HFF-Myc (cell line): ENCODE measurements around the gene ANKRD16.
"Not testable (repeated sequence)": the region's sequence is repeated elsewhere in the genome, so short reads cannot be mapped to it uniquely, and the experiment has no call there.

Experiments used
- DNase-seq: peaks from one replicate; pipeline ENCODE4 v3.0.0-alpha.2; 2011; ENCODE audit warnings: low read depth; ENCODE audit errors: extremely low read depth
- H3K4me3 ChIP-seq: replicated peaks from 2 replicates; pipeline ENCODE4 v1.5.1; 2011; ENCODE audit warnings: low read depth, mild to moderate bottlenecking, control low read depth, low read length
- TF ChIP-seq, protein P1 (sequence below): IDR thresholded peaks from 2 replicates; pipeline ENCODE4 v1.5.1; 2012; ENCODE audit warnings: mild to moderate bottlenecking, low read depth, low read length, control low read depth; ENCODE audit errors: missing control alignments

ANKRD16 gene

GRCh38 chr10:5869156-5869555, 20.5 kb downstream of the ANKRD16 start:
- no peak overlapping the region for H3K4me3 ChIP-seq
- no peak for DNase-seq
- TF ChIP-seq, protein P1, sequence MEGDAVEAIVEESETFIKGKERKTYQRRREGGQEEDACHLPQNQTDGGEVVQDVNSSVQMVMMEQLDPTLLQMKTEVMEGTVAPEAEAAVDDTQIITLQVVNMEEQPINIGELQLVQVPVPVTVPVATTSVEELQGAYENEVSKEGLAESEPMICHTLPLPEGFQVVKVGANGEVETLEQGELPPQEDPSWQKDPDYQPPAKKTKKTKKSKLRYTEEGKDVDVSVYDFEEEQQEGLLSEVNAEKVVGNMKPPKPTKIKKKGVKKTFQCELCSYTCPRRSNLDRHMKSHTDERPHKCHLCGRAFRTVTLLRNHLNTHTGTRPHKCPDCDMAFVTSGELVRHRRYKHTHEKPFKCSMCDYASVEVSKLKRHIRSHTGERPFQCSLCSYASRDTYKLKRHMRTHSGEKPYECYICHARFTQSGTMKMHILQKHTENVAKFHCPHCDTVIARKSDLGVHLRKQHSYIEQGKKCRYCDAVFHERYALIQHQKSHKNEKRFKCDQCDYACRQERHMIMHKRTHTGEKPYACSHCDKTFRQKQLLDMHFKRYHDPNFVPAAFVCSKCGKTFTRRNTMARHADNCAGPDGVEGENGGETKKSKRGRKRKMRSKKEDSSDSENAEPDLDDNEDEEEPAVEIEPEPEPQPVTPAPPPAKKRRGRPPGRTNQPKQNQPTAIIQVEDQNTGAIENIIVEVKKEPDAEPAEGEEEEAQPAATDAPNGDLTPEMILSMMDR: no peak

GRCh38 chr10:5868383-5868782, 21.3 kb downstream of the ANKRD16 start:
- not testable (repeated sequence) for DNase-seq, H3K4me3 ChIP-seq

DNA sequence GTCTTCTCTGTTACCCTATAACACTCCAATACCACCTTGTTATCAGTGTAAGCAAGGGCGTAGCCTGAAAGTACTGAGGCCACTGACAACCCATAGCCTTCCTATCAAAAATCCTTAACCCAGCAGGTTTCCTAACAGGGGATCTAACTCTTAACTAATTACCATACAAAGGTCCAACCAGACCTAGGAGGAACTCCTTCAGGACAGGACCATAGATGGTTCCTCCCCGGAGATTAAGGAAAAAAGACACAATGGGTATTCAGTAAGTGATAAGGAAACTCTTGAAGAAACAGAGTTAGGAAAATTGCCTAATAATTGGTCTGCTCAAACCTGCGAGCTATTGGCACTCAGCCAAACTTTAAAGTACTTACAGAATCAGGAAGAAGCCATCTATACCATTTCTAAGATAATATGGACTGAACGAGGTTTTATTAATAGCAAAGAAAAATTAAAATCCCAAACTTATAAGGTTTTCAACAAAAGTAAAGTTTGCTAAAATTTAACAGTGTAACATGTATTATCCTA, 22.5 kb downstream of the ANKRD16 start:
- not testable (repeated sequence) for H3K4me3 ChIP-seq

GRCh38 chr10:5866451-5867081, 23.1 kb downstream of the ANKRD16 start:
- not testable (repeated sequence) for H3K4me3 ChIP-seq, DNase-seq

More for the DNA sequence above, 22.5 kb downstream of the ANKRD16 start:
- not testable (repeated sequence) for DNase-seq

GRCh38 chr10:5862981-5863685, 26.6 kb downstream of the ANKRD16 start:
- not testable (repeated sequence) for H3K4me3 ChIP-seq, DNase-seq

GRCh38 chr10:5862360-5862961, 27.2 kb downstream of the ANKRD16 start:
- TF ChIP-seq, protein P1: no peak
- no peak for DNase-seq

GRCh38 chr10:5860066-5860465, 29.6 kb downstream of the ANKRD16 start:
- no peak for DNase-seq
- no peak overlapping the region for H3K4me3 ChIP-seq
- TF ChIP-seq, protein P1: no peak

More at GRCh38 chr10:5862360-5862961, 27.2 kb downstream of the ANKRD16 start:
- no peak overlapping the region for H3K4me3 ChIP-seq

DNA sequence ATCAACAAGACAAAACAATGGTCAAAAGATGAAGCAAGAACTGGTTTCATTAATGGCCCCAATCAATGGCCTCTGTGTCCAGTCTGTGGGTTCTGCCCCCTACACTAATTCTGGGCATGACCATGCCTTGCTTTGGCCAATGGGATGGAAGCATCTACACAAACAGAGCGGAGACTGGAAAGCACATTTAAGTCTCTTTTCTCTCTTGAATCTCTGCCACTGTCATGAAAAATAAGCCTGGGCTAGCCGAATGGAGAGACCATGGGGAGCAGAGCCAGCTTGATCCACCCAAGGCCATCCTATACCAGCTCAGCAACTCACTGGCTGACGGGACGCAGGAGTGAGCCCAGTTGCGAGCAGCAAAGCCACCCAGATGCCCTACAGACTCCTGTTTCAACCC, 30.9 kb downstream of the ANKRD16 start:
- H3K4me3 ChIP-seq: no peak overlapping the region
- no peak for DNase-seq
- TF ChIP-seq, protein P1: no peak

DNA sequence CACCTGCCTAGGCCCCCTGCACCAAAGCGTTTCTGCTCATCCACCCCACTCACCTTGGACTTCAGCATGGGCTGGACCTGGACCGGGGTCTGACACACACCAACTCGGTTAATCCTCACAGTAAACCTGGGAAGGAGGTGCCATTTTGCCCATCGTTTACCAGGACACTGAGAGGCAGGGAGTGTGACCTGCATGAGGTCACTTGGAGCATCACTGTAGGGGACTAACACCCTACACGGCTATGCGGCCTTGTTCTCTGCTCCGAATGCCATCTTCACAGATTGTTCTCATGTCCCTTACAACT, 33.0 kb downstream of the ANKRD16 start:
- TF ChIP-seq, protein P1: no peak
- DNase-seq: no peak

More for the DNA sequence above, 33.0 kb downstream of the ANKRD16 start:
- no peak overlapping the region for H3K4me3 ChIP-seq
